CD1c-positive myeloid dendritic cell (primary cell): ENCODE results near the gene RAMAC.
"Not testable (repeated sequence)": the region's sequence is repeated elsewhere in the genome, so short reads cannot be mapped to it uniquely, and the experiment has no call there.

Source experiments
- DNase-seq: peaks from one replicate; pipeline ENCODE4 v3.0.0-alpha.2; 2016; ENCODE audit errors: extremely low spot score

The RAMAC gene

GRCh38 chr15:82968066-82968465, 17.9 kb upstream of the RAMAC start:
- DNase-seq: peak; percentile 21

- DNase-seq: peak; percentile 27
Observed at GRCh38 chr15:82969353-82969752, 16.7 kb upstream of the RAMAC start.

GRCh38 chr15:82970078-82970686, 15.8 kb upstream of the RAMAC start:
- DNase-seq: no peak

GRCh38 chr15:82970696-82971095, 15.3 kb upstream of the RAMAC start:
- no peak for DNase-seq

- DNase-seq: no peak
Observed at GRCh38 chr15:82971218-82971984, 14.6 kb upstream of the RAMAC start.

GRCh38 chr15:82972990-82973389, 13.0 kb upstream of the RAMAC start:
- DNase-seq: no peak

- no peak for DNase-seq
Observed at GRCh38 chr15:82977076-82977475, 8.9 kb upstream of the RAMAC start.

GRCh38 chr15:82978438-82978837, 7.6 kb upstream of the RAMAC start:
- DNase-seq: no peak

- no peak for DNase-seq
Observed at GRCh38 chr15:82979726-82980125, 6.3 kb upstream of the RAMAC start.

GRCh38 chr15:82980981-82981380, 5.0 kb upstream of the RAMAC start:
- no peak for DNase-seq

- peak; percentile 11 for DNase-seq
Observed at GRCh38 chr15:82986442-82986780, 401 bp downstream of the RAMAC start.

GRCh38 chr15:82992436-82992998, 6.5 kb downstream of the RAMAC start:
- no peak for DNase-seq

- no peak for DNase-seq
Observed at GRCh38 chr15:82993144-82993543, 7.1 kb downstream of the RAMAC start.

- no peak for DNase-seq
Observed at GRCh38 chr15:82995076-82995475, 9.1 kb downstream of the RAMAC start.

- no peak for DNase-seq
Observed at GRCh38 chr15:82995938-82996337, 9.9 kb downstream of the RAMAC start.

- DNase-seq: no peak
Observed at GRCh38 chr15:82999426-82999825, 13.4 kb downstream of the RAMAC start.

GRCh38 chr15:82999905-83000671, 14.1 kb downstream of the RAMAC start:
- DNase-seq: peak; percentile 75

GRCh38 chr15:83000672-83001031, 14.6 kb downstream of the RAMAC start:
- DNase-seq: not testable (repeated sequence)

GRCh38 chr15:83010709-83011270, 24.8 kb downstream of the RAMAC start:
- peak; percentile 81 for DNase-seq

GRCh38 chr15:83011271-83012075, 25.5 kb downstream of the RAMAC start, which contains the start of gene C15orf40:
C15orf40 (minus strand) TSS chr15:83011639; CDS start chr15:83011607, 32 bp downstream.
- DNase-seq: peak; percentile 94

- DNase-seq: no peak
Observed at GRCh38 chr15:83012076-83012426, 26.0 kb downstream of the RAMAC start.
